HUES6 (cell line): ENCODE results near the gene TULP4.
"Not testable (repeated sequence)": the region's sequence is repeated elsewhere in the genome, so short reads cannot be mapped to it uniquely, and the experiment has no call there.

Experiments
- H3K27ac ChIP-seq: 2 replicates; pipeline ENCODE4 v1.7.0; 2013; ENCODE audit warnings: low read depth, mild to moderate bottlenecking, low read length, inconsistent platforms
- H3K27me3 ChIP-seq: 2 replicates; pipeline ENCODE4 v1.6.1; 2013; ENCODE audit warnings: low read length; ENCODE audit not compliant: control insufficient read depth, insufficient read depth
- H3K36me3 ChIP-seq: 2 replicates; pipeline ENCODE4 v1.6.1; 2013; ENCODE audit warnings: low read length; ENCODE audit not compliant: control insufficient read depth, insufficient read depth
- H3K4me1 ChIP-seq: 2 replicates; pipeline ENCODE4 v1.6.1; 2013; ENCODE audit warnings: low read length; ENCODE audit not compliant: control insufficient read depth, insufficient read depth
- H3K4me3 ChIP-seq: 2 replicates; pipeline ENCODE4 v1.5.1; 2013; ENCODE audit warnings: low read depth, low read length
- H3K9ac ChIP-seq: one replicate; pipeline ENCODE4 v1.6.1; 2013; ENCODE audit warnings: mild to moderate bottlenecking, low read length
- H3K9me3 ChIP-seq: 2 replicates; pipeline ENCODE4 v1.6.1; 2013; ENCODE audit warnings: low read depth, low read length; ENCODE audit not compliant: control insufficient read depth, insufficient read depth

TULP4 gene

GRCh38 chr6:158468666-158469065 lies 156.4 kb downstream of the TULP4 start:
- Histone ChIP-seq H3K4me3 (no peak overlapping the region), H3K27me3 (peaks cover 65% of the 10 kb centered on the region), H3K36me3 (no peaks in the 10 kb centered on the region), H3K4me1 (peaks cover 50% of the 10 kb centered on the region), H3K9me3 (no peaks in the 10 kb centered on the region; the same call in 1 of the 2 replicates), H3K9ac (no peak overlapping the region), H3K27ac (no peak overlapping the region)

GRCh38 chr6:158470023-158470422 lies 157.8 kb downstream of the TULP4 start:
- H3K27me3 ChIP-seq = peaks cover 65% of the 10 kb centered on the region
- not testable (repeated sequence) for H3K4me3 ChIP-seq, H3K9me3 ChIP-seq, H3K27ac ChIP-seq, H3K9ac ChIP-seq, H3K36me3 ChIP-seq
- H3K4me1 ChIP-seq = peaks cover 41% of the 10 kb centered on the region

- H3K27me3 ChIP-seq = peaks cover 56% of the 10 kb centered on the region
- H3K4me1 ChIP-seq = peaks cover 34% of the 10 kb centered on the region
- H3K36me3 ChIP-seq = 0 out of 2 replicates have a peak, but pooled peaks cover under 1% of the 10 kb centered on the region
- H3K4me3 ChIP-seq = no peak overlapping the region
- no peak overlapping the region for H3K27ac ChIP-seq
- H3K9ac ChIP-seq = no peak overlapping the region
- H3K9me3 ChIP-seq = no peaks in the 10 kb centered on the region
Measured at GRCh38 chr6:158471339-158471738, 159.1 kb downstream of the TULP4 start.

- H3K36me3 ChIP-seq = peaks cover 5% of the 10 kb centered on the region; the same call in 1 of the 2 replicates
- H3K9me3 ChIP-seq = no peaks in the 10 kb centered on the region
- no peak overlapping the region for H3K4me3 ChIP-seq
- H3K4me1 ChIP-seq = peaks cover 30% of the 10 kb centered on the region
- no peak overlapping the region for H3K9ac ChIP-seq
- no peak overlapping the region for H3K27ac ChIP-seq
- H3K27me3 ChIP-seq = peaks cover 45% of the 10 kb centered on the region
Measured at GRCh38 chr6:158472447-158472846, 160.2 kb downstream of the TULP4 start.

GRCh38 chr6:158474961-158475343 lies 162.7 kb downstream of the TULP4 start:
- Histone ChIP-seq H3K9ac (no peak overlapping the region), H3K4me3 (no peak overlapping the region), H3K27ac (no peak overlapping the region)

GRCh38 chr6:158475344-158476302 lies 163.4 kb downstream of the TULP4 start:
- Histone ChIP-seq H3K4me3 (no peak overlapping the region), H3K9me3 (no peaks in the 10 kb centered on the region), H3K9ac (no peak overlapping the region), H3K4me1 (peaks cover 15% of the 10 kb centered on the region), H3K27me3 (peaks cover 16% of the 10 kb centered on the region), H3K36me3 (peaks cover 14% of the 10 kb centered on the region), H3K27ac (no peak overlapping the region)

More at GRCh38 chr6:158474961-158475343, 162.7 kb downstream of the TULP4 start:
- Histone ChIP-seq H3K27me3 (peaks cover 23% of the 10 kb centered on the region), H3K9me3 (no peaks in the 10 kb centered on the region), H3K36me3 (peaks cover 10% of the 10 kb centered on the region), H3K4me1 (peaks cover 18% of the 10 kb centered on the region)

- Histone ChIP-seq H3K4me3 (no peak overlapping the region), H3K36me3 (peaks cover 19% of the 10 kb centered on the region), H3K27ac (no peak overlapping the region), H3K27me3 (peaks cover 8% of the 10 kb centered on the region), H3K4me1 (peaks cover 7% of the 10 kb centered on the region; the same call in 1 of the 2 replicates), H3K9me3 (no peaks in the 10 kb centered on the region), H3K9ac (no peak overlapping the region)
Measured at GRCh38 chr6:158476389-158476788, 164.1 kb downstream of the TULP4 start.

- H3K4me3 ChIP-seq, H3K27ac ChIP-seq: not testable (repeated sequence)
- peaks cover 27% of the 10 kb centered on the region for H3K36me3 ChIP-seq
Measured at GRCh38 chr6:158477722-158478121, 165.5 kb downstream of the TULP4 start.

GRCh38 chr6:158480989-158481388 lies 168.7 kb downstream of the TULP4 start:
- H3K4me1 ChIP-seq = peaks cover 10% of the 10 kb centered on the region; the same call in 1 of the 2 replicates
- H3K4me3 ChIP-seq = no peak overlapping the region
- peaks cover 34% of the 10 kb centered on the region for H3K36me3 ChIP-seq
- no peaks in the 10 kb centered on the region for H3K9me3 ChIP-seq
- H3K27ac ChIP-seq = no peak overlapping the region
- H3K9ac ChIP-seq = no peak overlapping the region
- H3K27me3 ChIP-seq = no peaks in the 10 kb centered on the region

More at GRCh38 chr6:158477722-158478121, 165.5 kb downstream of the TULP4 start:
- not testable (repeated sequence) for H3K27me3 ChIP-seq, H3K9ac ChIP-seq, H3K9me3 ChIP-seq
- H3K4me1 ChIP-seq = peaks cover 17% of the 10 kb centered on the region; the same call in 1 of the 2 replicates

- H3K4me3 ChIP-seq = no peak overlapping the region
- peaks cover 29% of the 10 kb centered on the region for H3K36me3 ChIP-seq
- H3K4me1 ChIP-seq = peaks cover 10% of the 10 kb centered on the region; the same call in 1 of the 2 replicates
- H3K27me3 ChIP-seq = no peaks in the 10 kb centered on the region
- H3K9ac ChIP-seq = peak overlapping the region; percentile 39
- H3K27ac ChIP-seq = no peak overlapping the region
- H3K9me3 ChIP-seq = no peaks in the 10 kb centered on the region
Measured at GRCh38 chr6:158481690-158482473, 169.6 kb downstream of the TULP4 start.
